Inflammatory macrophage (primary cell): Measurements from ENCODE around the gene CHMP2B.

ENCODE experiments used
- DNase-seq, 2 donors: peaks; one replicate each; pipeline ENCODE4 v3.0.0-alpha.2; 2020 to 2022
- total RNA-seq, 18 experiments: gene quantifications; one replicate each; lab custom pipeline; 2026; ENCODE audit warnings: mixed read lengths in 6 of 18, inconsistent platforms in 2 of 18; lab: John Stamatoyannopoulos, UW

The CHMP2B gene, protein sequence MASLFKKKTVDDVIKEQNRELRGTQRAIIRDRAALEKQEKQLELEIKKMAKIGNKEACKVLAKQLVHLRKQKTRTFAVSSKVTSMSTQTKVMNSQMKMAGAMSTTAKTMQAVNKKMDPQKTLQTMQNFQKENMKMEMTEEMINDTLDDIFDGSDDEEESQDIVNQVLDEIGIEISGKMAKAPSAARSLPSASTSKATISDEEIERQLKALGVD
- total RNA-seq, result 40.0 to 131 (median 77.8) reads per million in 18 experiments

DNA sequence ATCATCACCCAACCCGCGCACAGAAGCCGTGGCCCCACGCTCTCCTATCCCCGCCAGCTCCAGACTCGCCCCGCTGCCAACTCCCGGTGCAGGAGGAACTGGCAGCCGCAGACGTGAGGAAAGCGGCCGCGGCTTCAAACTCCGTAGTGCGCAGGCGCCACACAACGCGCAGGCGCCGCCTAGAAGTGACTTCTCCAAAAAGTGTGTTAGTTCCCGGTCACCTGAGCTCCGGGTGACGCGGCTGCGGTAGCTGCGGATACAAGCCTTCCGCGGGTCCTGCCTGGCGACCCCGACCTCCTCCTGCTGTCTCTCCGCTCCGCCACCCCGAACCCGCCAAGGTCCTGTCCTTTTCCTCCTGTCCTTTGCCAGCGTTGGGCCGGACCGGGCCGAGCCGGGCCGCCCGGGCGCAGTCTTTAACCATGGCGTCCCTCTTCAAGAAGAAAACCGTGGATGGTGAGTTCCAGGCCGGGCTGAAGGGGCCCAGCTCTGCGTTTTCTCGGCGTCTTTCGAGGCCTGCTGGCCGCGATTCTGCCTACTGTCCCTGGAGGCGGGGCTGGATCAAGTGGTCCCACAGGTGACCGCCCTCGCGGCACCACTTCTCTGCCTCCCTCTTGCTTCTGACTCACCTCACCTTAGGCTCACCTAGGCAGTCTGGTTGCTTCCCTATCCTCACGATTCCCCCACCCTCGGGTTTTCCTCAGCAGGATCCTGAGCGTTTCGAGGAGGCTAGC, at the start of gene CHMP2B:
TSS of gene CHMP2B (plus strand) at position 206 of the 731 bp plus-strand sequence. CDS start at position 420, 214 bp downstream.
- peak; percentile 97 to 98 for DNase-seq

DNA sequence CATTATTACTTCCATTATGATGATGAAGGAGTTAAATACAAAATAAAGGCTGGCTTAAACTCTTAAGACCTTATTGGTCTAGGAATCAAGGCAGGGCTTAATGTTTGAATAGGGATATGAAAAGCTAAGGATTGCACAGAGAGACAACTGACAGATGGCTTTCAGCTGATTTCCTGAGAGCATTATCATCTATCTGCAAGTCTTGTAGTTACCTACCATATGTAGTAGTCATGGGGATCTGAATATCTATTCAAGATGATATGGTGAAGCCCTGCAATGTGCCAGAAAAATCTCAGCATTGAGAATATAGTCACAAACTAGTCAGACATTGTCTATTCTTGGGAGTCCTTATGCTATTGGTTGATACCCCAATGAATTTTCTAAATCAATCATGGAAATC, 47.5 kb upstream of the CHMP2B start:
- no peak for DNase-seq

DNA sequence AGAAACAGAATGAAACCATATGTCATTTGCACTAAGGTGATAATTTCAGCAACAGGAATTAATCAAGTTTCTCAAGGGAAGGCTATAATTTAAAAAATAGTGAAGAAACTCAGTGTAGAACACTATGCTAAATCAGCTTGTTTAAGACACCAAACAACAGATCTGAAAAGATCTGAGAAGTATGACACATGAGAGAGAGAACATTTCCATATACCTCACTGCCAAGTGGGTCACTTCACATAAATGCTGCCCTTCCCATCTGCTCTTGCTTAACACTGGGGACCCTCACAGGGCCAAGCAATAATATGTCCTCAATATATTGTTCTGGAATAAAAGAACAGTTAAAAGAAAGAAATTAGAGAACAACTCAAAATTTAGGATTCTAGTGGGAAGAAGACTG, 45.6 kb upstream of the CHMP2B start:
- DNase-seq, result no peak

DNA sequence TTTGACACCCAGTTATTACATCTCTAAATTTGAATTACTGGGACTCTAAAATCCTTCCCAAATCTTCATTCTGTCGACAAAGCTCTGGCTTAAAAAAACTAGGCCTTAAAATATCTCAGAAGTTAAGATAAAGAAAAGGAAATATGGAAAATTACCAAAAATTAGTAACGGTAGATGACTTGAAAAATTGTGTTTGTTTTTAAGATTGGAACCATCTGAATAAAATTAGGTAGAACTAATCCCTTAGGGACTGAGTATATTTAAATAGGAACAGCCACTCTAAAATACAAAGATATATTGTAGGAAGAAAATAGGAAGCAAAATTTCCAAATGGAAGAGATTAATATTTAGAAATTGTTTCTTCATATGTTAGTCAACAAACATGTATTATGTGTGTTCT, 45.1 kb upstream of the CHMP2B start:
- DNase-seq, result no peak

DNA sequence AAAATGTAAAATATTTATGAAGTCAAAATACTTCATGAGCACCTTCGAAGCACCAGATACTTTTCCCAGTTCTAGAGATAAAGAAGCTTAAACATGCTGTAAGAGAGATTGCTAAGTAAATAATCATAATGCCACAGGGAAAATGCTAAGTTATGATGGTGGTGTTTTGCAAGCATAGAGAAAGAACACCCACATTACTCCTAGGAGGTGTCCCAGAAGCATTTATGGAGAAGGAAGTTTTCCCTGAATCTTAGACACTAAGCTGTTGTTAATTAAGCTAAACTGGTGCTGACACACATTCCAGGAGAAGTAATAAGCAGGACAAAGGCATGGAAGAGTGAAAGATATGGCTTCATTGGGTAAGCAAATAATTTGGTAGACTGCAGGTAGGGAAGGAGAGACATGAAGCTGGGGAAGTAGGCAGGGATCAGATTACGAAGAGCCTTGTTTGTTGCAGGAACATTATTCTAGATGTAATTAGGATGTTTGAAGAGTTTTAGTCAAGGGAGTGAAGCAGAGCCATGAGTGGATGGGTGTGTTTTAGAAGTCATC, 40.4 kb upstream of the CHMP2B start:
- no peak for DNase-seq

DNA sequence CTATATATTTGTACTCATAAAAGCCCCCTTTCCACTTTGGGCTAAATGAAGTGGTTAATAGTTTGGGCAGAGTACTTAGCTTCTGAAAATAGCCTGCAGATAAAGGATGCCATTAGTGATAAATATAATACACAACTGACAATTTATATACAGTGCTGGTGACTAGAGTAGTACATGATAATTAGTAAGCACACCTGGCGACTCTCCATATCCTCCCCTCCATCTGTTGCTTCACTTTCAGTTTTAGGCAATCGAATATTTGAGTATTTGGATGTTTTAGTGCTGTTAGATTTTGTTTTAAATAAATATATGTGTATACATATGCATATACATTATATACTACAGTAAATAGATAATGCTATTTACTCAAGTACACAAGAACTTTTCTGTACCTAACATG, 35.9 kb upstream of the CHMP2B start:
- DNase-seq, result no peak

DNA sequence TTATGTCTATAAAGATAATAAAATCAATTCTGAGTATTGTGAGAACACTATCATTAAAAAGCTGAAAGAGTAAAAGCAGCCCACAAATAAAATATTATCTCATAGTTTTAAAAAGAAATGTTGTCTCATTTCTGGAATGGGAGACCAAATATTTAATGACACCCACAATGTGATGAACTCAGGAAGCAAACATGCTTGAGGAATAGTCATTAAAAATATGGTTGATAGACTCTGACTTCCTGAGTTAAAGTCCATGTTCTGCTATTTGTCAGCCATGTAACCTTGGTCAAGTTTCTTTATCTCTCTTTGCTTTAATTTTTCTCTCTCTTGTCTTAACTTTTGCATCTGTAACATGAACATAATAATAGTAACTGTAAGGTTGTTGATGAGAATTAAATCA, 35.5 kb upstream of the CHMP2B start:
- DNase-seq, result no peak

DNA sequence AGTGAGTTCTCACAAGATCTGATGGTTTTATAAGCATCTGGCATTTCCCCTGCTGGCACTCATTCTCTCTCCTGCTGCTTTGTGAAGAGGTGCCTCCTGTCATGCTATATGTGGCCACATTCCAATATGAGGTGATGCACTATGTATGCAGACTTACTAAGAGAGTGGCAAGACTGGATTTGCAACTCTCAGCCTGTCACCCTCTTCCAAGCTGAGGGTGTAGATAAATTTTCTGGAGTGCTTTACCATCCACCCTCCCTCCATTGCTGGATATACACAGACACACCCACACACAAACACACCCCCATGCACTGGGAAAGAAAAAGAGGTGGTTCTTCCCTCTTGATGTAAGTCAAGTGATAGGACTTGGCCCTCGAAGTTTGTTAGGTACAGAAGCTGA, 30.2 kb upstream of the CHMP2B start:
- DNase-seq, result no peak

DNA sequence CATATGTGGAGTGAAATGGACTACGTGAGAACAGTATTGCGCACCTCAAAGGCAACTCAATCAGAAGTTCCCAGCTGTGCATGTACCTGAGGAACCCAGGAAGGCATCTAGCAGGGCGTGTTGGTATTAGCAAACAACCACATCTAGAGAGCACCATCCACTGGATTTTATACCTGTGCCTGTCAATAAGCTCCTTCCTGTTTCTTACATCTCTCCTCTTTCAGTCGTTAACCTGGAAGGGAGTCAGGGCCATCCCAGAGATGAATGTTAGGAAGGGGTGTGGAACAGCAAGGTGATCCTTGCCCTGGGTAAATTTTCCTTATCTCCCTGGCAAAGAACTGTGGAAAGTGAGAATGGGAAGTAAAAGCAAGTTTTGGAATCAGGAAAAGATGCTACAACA, 29.6 kb upstream of the CHMP2B start:
- no peak for DNase-seq

DNA sequence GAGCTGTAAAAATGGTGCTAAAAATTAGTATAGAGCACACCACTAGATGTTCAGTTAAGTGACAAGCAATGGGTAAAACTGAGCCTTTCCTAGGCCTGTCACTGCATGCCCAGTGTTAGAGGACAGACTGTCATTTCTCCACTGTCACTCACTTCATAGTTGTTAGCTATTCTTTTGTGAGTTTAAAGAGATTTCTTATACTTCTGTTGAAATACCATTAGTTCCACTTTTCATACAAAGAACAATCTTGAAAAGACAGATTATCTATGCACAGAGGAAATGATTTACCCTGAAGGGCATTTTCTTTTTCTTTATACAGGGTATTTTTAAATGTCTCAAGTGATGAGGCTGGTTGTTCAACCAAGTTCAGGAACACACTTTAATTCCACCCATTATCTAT, 28.3 kb upstream of the CHMP2B start:
- DNase-seq, result no peak

DNA sequence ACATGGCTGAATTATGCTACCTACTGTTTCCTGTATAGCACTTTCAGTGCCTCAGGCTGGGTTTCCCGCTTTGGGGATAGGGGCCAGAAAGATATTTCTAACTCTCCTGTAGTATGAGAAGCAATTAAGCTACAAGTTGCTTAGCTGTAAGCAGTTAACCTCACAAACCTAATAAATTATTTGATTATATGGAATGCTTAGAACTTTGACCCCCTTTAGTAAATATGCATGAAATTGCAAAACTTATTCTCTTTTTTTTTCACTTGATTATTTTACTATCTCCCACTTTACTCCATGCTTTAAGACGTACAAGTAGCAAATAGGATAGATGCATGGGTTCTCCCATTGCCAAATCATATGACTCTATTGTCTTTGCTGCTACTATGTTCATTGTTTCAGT, 27.5 kb upstream of the CHMP2B start:
- no peak for DNase-seq

DNA sequence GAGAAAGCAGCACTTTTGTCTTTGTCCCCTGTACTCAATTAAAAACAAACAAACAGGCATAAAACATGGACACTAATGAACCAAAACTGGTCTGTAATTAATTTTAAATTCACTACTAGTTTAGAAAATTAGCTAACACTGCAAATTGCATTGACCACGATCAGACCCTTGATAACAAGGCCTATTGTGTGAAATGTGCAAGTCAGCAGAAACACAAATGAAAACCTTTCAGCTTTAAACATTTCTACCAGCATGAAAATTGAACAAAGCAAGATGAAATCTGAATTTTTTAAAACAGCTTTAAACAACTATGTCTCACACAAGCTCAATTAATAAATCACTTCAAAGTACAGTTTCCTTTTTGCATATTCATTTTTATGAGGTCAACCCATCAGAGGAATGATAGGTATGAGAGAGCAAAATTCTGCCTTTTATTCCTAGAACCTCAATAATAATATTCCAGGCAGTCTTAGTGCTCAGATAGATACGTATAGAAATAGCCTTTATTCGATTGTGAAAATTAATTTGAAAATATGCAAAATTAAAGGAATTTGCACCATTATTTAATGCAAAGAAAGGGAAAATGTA, 27.0 kb upstream of the CHMP2B start:
- no peak for DNase-seq

DNA sequence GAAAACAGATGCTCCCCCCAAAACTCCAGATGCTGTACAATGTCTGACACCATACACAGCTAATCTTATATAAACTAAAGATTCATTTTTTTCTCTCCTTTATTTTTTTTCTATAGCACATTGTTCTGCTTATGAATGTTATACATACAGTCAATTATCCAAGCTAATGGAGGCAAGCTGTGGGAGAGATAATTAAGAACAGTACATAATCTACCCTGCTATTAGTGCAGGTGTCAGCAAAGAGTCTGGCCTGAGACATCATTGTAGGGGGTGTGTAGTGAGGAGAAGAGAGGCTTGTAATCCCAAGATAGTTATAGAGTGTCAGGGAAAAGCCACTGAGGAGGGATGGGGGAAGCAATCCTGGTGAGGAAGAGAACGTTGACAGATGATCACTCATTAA, 25.4 kb upstream of the CHMP2B start:
- no peak for DNase-seq

DNA sequence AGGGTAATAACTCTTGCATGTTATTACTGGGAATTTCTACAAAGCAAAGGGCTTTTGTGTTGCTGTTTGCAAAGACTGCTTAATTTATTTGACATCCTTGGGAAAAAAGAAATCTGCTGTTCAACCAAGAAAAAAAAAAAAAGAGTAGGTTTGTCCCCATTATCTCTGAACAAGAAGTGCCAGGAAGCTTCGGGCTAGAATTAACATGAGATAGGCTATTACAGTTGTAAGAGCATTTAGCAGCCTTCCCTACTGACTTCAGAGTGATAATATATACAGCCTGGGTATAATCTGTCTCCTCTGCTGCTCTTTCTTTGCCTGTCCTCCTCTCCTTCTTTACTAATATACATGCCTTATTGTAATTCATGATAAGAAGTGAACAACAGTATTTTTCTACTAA, 23.3 kb upstream of the CHMP2B start:
- no peak for DNase-seq

DNA sequence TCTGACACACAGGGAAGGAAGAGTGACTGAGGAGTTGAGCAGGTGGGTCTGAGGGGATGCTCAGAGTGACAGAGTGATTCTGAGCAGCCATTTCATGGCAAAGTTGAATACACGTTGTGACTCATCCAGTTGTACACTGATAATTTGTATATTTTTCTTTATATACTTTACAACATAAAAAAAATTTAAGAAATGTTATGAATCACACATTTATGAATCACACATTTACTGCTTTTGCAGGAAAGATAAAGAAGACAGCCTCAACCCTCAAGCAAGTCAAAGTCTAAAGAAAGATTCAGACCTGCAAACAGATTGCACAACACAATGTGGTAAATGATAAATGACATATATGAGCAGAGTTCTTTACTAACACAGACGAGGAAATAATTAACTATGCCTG, 21.0 kb upstream of the CHMP2B start:
- no peak for DNase-seq

DNA sequence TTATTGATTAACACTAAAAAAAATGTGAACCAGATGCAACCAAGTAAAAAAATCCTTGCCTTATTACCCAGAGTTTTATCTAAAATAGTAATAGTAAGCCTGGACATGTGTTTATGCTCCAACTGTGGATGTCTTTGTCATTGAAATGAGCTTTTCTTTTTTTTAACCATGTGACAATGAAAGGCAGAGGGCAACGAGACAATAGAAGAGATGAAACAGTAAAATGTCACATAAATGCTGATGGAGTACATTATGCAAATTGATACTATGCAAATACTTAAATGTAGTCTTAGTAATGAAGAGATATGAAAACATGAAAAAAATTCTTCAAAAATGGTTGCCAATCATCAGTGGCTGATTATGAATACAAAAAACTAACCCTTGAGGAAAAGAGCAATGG, 20.5 kb upstream of the CHMP2B start:
- DNase-seq, result no peak

DNA sequence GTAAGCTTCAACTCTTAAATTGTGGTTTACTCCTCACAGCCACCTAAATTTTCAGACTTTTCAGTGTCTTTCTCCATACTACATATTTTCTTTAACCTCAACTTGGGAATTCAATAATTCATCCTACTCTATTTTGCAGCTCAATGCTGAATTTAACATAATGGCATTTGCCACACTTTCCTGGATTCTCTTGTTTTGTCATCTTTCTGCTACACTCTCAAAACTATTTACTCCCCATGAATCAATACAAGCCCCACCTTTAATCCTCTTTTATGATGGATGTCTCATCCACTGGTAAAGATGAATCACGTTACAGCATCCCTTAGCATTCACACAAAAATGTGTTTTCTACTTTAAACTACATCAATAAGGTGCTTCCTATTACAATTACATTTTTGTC, 19.6 kb upstream of the CHMP2B start:
- no peak for DNase-seq

DNA sequence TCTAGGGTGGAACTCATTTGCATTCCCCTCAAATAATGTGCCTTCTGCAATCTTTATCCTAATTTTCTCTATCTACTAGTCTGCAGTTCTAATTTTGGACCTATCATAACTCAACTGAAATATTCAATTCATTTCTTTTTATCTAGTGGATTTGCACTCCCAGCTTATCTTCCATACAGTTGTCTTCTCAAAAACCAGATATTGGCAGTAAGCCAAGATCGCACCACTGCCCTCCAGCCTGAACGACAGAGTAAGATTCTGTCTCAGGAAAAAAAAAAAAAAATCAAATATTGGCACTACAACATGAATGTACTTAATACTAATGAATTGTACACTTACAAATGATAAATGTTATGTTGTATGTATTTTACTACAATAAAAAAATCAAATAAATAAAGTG, 18.0 kb upstream of the CHMP2B start:
- DNase-seq, result no peak

DNA sequence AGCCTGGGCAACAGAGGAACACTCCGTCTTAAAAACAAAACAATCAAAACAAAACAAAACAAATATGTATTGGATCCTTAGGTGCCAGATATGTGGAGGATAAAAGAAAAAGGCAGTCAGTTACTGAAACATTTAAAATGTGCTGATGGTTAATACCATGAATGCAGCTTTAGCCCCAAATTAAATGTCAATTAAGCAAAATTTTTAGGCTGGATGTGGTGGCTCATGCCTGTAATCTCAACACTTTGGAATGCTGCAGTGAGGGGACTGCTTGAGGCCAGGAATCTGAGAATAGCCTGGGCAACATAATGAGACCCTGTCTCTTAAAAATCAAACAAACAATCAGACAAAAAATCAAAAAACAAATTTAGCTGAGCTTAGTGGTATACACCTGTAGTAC, 8.5 kb upstream of the CHMP2B start:
- no peak for DNase-seq

DNA sequence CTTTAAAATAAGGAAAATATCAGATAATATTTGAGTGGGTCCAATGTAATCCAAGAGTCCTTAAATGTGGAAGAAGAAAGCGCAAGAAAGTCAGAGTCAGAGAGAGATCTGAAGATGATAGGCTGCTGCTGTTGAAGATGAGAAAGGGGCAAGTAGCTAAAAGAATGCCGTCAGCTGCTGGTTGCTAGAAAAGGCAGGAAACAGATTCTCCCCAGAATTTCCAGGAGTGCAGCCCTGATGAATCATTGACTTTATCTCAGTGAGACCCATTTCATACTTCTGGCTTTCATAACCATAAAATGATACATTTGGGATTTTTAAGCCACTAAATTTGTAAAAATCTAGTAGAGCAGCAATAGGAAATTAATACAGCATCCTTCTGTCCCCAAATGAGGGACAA, 7.5 kb upstream of the CHMP2B start:
- DNase-seq, result no peak

DNA sequence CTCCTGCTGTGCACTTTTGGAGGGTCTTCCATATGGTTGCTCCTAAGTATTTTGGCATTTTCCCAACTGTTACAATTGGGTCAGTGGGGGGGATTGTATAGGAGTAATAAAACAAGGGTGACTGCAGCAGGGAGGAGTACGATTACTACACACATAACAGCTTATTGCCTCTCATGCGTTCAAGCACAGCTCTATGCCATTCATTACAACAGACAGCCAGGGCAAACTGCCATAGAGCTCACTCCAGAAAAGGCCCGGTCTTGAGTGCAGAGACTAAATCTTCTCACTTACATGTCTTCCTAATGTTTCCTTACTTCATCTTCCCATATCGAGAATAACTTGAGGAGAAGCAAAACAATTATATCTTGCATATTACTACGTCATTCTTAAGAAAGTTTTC, 1.4 kb upstream of the CHMP2B start:
- DNase-seq, result no peak

DNA sequence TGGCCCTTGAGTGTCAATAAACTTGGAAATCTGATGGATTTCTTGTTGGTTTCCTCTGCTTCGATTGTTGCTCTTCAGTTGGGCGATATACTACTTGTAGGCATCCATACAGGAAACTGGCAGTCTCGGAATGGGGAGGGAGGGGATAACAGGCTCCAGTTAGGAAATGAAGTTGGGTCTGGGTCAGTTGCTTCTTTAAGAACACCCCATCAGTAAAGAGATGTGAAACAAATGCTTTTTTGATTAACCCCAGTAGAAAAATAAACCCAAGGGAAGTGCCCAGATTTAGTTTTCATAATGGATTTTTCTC, 681 bp downstream of the CHMP2B start:
- no peak for DNase-seq

DNA sequence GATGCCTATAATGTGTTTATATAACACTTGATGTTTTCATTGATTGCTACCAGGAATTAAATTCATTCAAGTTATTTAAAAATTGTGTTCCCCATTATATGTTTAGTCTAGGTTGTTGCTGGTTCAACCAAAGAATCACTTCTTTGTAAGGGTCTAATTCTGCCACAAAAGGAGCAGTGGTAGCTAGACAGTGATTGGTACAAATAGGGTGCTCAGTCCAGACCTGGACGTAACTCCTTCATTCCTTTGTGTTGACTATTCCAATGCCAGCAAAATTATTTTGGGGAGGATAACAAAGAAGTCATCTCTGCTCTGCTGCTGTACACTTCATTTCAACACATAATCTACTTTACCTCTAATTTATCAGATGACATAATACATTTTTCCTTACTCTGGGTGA, 1.2 kb downstream of the CHMP2B start:
- no peak for DNase-seq

DNA sequence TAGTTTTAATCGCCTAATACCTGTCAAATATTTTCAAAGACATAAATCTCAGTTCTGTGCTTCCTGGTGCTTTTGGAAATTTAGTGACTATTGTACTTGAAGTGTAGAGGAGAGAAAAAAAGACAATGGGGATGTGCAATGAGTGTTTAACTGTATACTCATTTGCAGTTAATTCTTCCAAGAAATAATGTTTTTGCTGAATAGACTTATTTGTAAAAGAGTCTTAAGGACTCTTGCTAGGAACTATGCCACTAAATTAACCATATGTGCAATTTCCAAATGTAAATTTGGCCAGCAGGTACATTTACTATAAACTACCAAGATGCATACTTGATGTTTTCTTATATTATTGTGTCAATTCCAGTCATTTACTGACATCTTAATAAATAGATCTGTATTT, 2.0 kb downstream of the CHMP2B start:
- no peak for DNase-seq
